Measurements from ENCODE around the gene ATP4B. TPM values are rescaled to one million over a fixed set of nuclear protein-coding genes. Genes with fewer than 3 reads are reported as not detected.

ATP4B gene
- total RNA-seq, 2 experiments from 2014 or later = not detected

DNA sequence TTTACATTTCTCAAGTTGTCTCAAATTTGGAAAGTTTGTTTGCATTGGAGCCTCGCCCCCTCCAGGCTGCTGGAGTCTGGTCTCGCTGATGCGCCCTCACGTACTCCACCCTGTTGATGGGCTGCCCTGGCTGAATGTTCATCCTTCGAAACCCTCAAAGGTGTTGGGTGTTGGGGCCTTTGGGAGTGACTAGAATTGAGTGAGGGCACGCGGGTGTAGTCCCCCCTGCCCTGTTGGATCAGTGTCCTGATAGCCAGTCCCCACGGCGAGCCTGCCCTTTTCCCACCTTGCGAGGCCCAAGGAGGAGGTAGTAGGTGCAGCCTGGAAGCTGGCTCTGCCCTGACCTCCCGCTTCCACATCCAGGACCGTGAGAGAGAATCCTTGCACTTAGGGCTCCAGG is 58.6 kb downstream of the ATP4B start:
- TF ChIP-seq EZH2phosphoT487 (IDR thresholded peaks at IDR 0.05; ENCODE audit: borderline replicate concordance, low read depth, low read length) = no peak
- TF ChIP-seq, protein P1, sequence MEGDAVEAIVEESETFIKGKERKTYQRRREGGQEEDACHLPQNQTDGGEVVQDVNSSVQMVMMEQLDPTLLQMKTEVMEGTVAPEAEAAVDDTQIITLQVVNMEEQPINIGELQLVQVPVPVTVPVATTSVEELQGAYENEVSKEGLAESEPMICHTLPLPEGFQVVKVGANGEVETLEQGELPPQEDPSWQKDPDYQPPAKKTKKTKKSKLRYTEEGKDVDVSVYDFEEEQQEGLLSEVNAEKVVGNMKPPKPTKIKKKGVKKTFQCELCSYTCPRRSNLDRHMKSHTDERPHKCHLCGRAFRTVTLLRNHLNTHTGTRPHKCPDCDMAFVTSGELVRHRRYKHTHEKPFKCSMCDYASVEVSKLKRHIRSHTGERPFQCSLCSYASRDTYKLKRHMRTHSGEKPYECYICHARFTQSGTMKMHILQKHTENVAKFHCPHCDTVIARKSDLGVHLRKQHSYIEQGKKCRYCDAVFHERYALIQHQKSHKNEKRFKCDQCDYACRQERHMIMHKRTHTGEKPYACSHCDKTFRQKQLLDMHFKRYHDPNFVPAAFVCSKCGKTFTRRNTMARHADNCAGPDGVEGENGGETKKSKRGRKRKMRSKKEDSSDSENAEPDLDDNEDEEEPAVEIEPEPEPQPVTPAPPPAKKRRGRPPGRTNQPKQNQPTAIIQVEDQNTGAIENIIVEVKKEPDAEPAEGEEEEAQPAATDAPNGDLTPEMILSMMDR (conservative IDR thresholded peaks at IDR 0.05; ENCODE audit: low read length) = no peak
- H4K20me1 ChIP-seq (ENCODE audit: insufficient read depth, low read length) = no peaks in the 10 kb centered on the region
- DNase-seq (ENCODE audit: low spot score) = no peak
- H3K9me2 ChIP-seq (ENCODE audit: insufficient read depth, low read length) = no peaks in the 10 kb centered on the region
- BruUV-seq (replicated peaks) = no TSS peak
- H3K36me3 ChIP-seq (ENCODE audit: insufficient read depth, low read length) = peaks cover 70% of the 10 kb centered on the region
- H3K27ac ChIP-seq (ENCODE audit: low read depth, low read length, poor library complexity, severe bottlenecking) = no peak overlapping the region
- H3K9me3 ChIP-seq (ENCODE audit: low read length) = no peaks in the 10 kb centered on the region
- ChIA-PET POLR2A (no interaction called here), CTCF (ENCODE audit: unreplicated experiment) (no interaction called here)
- H3K79me2 ChIP-seq (ENCODE audit: insufficient read depth, low read depth, low read length) = peaks cover 24% of the 10 kb centered on the region; the same call in 1 of the 2 replicates
- H3K4me2 ChIP-seq (ENCODE audit: low read length) = no peak overlapping the region
- H3K4me3 ChIP-seq (ENCODE audit: low read depth, low read length, poor library complexity, severe bottlenecking) = no peak overlapping the region
- intact Hi-C loops (cut with micrococcal nuclease; ENCODE audit: unreplicated experiment) = no loop called here
- H3K4me1 ChIP-seq (ENCODE audit: insufficient read depth, low read length, poor library complexity, severe bottlenecking) = no peaks in the 10 kb centered on the region
- no peak overlapping the region for H2AFZ ChIP-seq (ENCODE audit: low read length)

Other genes starting within 250 kb of the ATP4B start
- 0.95 and 2.5 TPM in 2 replicates for gene ADPRHL1, start 204.7 kb downstream of the ATP4B start, total RNA-seq (2014; rRNA removed; shearing (Covaris generic))
- gene ADPRHL1, start 204.7 kb downstream of the ATP4B start, total RNA-seq (2022) = 5.1 and 6.2 TPM in 2 replicates
- 9.2 and 13.4 TPM in 2 replicates for gene DCUN1D2, start 167.5 kb downstream of the ATP4B start, total RNA-seq (2014; rRNA removed; shearing (Covaris generic))
- gene DCUN1D2, start 167.5 kb downstream of the ATP4B start, total RNA-seq (2022) = 12.8 and 16.5 TPM in 2 replicates
- gene TFDP1, start 73.4 kb downstream of the ATP4B start, total RNA-seq (2014; rRNA removed; shearing (Covaris generic)) = 81.2 and 87.9 TPM in 2 replicates
- gene TFDP1, start 73.4 kb downstream of the ATP4B start, total RNA-seq (2022) = 111 and 119 TPM in 2 replicates
- gene GRK1, start 9.0 kb upstream of the ATP4B start, total RNA-seq (2014; rRNA removed; shearing (Covaris generic)) = not detected in 2 replicates
- gene GRK1, start 9.0 kb upstream of the ATP4B start, total RNA-seq (2022) = not detected in 2 replicates
- gene TMEM255B, start 101.0 kb upstream of the ATP4B start, total RNA-seq (2014; rRNA removed; shearing (Covaris generic)) = 2.6 and 2.7 TPM in 2 replicates
- 5.6 and 6.8 TPM in 2 replicates for gene TMEM255B, start 101.0 kb upstream of the ATP4B start, total RNA-seq (2022)
- gene GAS6, start 205.9 kb upstream of the ATP4B start, total RNA-seq (2014; rRNA removed; shearing (Covaris generic)) = not detected in 2 replicates
- not detected in 2 replicates for gene GAS6, start 205.9 kb upstream of the ATP4B start, total RNA-seq (2022)